Measurements from ENCODE around the gene PLEKHN1. TPM values are rescaled to one million over a fixed set of nuclear protein-coding genes. Genes with fewer than 3 reads are reported as not detected.
A peak's percentile ranks its signal among the peaks of the same experiment; 100 is the strongest.

PLEKHN1 gene
- total and polyA plus RNA-seq, 8 donors = 0.29 to 29.2 (median 1.7) TPM; not detected in 2

DNA sequence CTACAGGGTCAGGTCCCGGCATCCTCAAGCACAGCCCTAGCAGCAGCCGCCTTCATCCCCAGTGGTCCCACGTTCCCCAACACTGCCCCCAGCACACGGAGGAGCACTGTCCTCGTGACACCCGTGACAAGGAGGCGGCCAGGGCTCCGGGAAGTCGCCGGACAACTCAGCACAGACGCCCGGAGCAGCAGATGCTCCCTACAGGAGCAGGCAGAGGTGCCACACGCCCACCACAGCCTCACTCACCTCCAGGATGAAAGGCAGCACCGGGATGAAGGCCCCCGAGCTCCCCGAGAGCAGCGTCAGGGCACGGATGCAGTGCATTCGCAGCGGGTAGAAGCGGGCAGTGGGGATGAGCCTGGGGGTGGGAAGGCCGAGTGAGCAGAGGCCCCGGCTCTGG lies 15.4 kb upstream of the PLEKHN1 start:
- no peaks in the 10 kb centered on the region for H3K27me3 ChIP-seq
- 87 to 95% (median 95%) methylated on average over 12 to 23 of the region's 23 CpGs for WGBS, 5 donors
- H3K36me3 ChIP-seq = peaks cover 93 to 100% (median 100%) of the 10 kb centered on the region in 4 donors
- no peak overlapping the region for H3K27ac ChIP-seq
- intact Hi-C loops (cut with DNase I; ENCODE audit: low total_unique reads) = no loop called here
- H3K9me3 ChIP-seq = no peaks in the 10 kb centered on the region
- no peak for DNase-seq
- no peak for TF ChIP-seq POLR2A (IDR thresholded peaks at IDR 0.05)
- no peak for TF ChIP-seq EP300 (IDR thresholded peaks at IDR 0.05)
- TF ChIP-seq, protein P1, sequence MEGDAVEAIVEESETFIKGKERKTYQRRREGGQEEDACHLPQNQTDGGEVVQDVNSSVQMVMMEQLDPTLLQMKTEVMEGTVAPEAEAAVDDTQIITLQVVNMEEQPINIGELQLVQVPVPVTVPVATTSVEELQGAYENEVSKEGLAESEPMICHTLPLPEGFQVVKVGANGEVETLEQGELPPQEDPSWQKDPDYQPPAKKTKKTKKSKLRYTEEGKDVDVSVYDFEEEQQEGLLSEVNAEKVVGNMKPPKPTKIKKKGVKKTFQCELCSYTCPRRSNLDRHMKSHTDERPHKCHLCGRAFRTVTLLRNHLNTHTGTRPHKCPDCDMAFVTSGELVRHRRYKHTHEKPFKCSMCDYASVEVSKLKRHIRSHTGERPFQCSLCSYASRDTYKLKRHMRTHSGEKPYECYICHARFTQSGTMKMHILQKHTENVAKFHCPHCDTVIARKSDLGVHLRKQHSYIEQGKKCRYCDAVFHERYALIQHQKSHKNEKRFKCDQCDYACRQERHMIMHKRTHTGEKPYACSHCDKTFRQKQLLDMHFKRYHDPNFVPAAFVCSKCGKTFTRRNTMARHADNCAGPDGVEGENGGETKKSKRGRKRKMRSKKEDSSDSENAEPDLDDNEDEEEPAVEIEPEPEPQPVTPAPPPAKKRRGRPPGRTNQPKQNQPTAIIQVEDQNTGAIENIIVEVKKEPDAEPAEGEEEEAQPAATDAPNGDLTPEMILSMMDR (IDR thresholded peaks at IDR 0.05) = no peak
- no peak for TF ChIP-seq POLR2AphosphoS5 (IDR thresholded peaks at IDR 0.05)
- no peaks in the 10 kb centered on the region for H3K4me1 ChIP-seq
- no peak overlapping the region for H3K4me3 ChIP-seq

DNA sequence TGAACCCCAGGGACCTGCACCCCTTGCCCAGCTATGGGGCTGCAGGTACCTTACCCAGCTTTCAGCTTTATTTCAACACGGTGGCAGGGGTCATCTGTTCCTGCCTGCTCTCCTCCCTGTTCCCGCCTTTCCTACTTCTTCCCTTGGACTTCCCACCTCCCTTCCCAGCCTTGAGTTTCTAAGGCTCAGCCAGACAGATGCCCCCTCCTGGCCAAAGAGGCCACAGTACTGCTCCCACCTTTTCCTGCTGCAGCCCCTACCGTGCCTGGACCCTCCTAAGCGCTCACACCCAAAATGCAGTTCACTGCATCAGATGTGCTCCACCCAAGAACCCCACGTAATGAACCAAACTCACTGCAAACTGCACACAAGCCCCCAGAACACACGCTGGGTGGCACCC lies 14.9 kb upstream of the PLEKHN1 start:
- Histone ChIP-seq H3K4me3 (no peak overlapping the region), H3K27ac (no peak overlapping the region), H3K36me3 (peaks cover 93 to 100% (median 100%) of the 10 kb centered on the region in 4 donors), H3K9me3 (no peaks in the 10 kb centered on the region), H3K27me3 (no peaks in the 10 kb centered on the region), H3K4me1 (no peaks in the 10 kb centered on the region)
- intact Hi-C loops (cut with DNase I; ENCODE audit: low total_unique reads) = no loop called here
- TF ChIP-seq POLR2AphosphoS5 (IDR thresholded peaks at IDR 0.05) (no peak), EP300 (IDR thresholded peaks at IDR 0.05) (no peak), POLR2A (IDR thresholded peaks at IDR 0.05) (no peak)
- TF ChIP-seq, protein P1 (IDR thresholded peaks at IDR 0.05) = peak in 1 of 7 experiments; percentile 25
- 62 to 78% (median 74%) methylated on average over 5 to 6 of the region's 6 CpGs for WGBS, 5 donors
- DNase-seq = no peak

- TF ChIP-seq POLR2A (IDR thresholded peaks at IDR 0.05) (no peak), EP300 (IDR thresholded peaks at IDR 0.05) (no peak), POLR2AphosphoS5 (IDR thresholded peaks at IDR 0.05) (no peak)
- TF ChIP-seq, protein P1 (IDR thresholded peaks at IDR 0.05) = no peak
- H3K9me3 ChIP-seq = no peaks in the 10 kb centered on the region
- 90 to 95% (median 92%) methylated on average over 13 to 15 of the region's 15 CpGs for WGBS, 5 donors
- no peak overlapping the region for H3K27ac ChIP-seq
- H3K36me3 ChIP-seq = peaks cover 93 to 100% (median 99%) of the 10 kb centered on the region in 4 donors
- H3K27me3 ChIP-seq = no peaks in the 10 kb centered on the region
- intact Hi-C loops (cut with DNase I; ENCODE audit: low total_unique reads) = no loop called here
- DNase-seq = no peak
- H3K4me1 ChIP-seq = peaks cover 0 to 7% (median 5%) of the 10 kb centered on the region in 4 donors
- H3K4me3 ChIP-seq = no peak overlapping the region
Observed at GRCh38 chr1:952201-952600, 14.1 kb upstream of the PLEKHN1 start.

- no peak for DNase-seq
- Histone ChIP-seq H3K4me3 (no peak overlapping the region), H3K27ac (no peak overlapping the region), H3K36me3 (peaks cover 90 to 99% (median 96%) of the 10 kb centered on the region in 4 donors), H3K27me3 (no peaks in the 10 kb centered on the region), H3K9me3 (no peaks in the 10 kb centered on the region), H3K4me1 (peaks cover 3 to 11% (median 9%) of the 10 kb centered on the region in 4 donors)
- no peak for TF ChIP-seq POLR2AphosphoS5 (IDR thresholded peaks at IDR 0.05)
- no peak for TF ChIP-seq POLR2A (IDR thresholded peaks at IDR 0.05)
- TF ChIP-seq, protein P1 (IDR thresholded peaks at IDR 0.05) = no peak
- TF ChIP-seq EP300 (IDR thresholded peaks at IDR 0.05) = no peak
- intact Hi-C loops (cut with DNase I; ENCODE audit: low total_unique reads) = no loop called here
- WGBS, 5 donors = 86 to 92% (median 88%) methylated on average over 5 to 7 of the region's 7 CpGs
Observed at GRCh38 chr1:952603-953002, 13.7 kb upstream of the PLEKHN1 start.
